HepG2 (cell line): ENCODE measurements around the gene PHTF1. TPM values are rescaled to one million over a fixed set of nuclear protein-coding genes. Genes with fewer than 3 reads are reported as not detected.

Source experiments
- ATAC-seq: fragments of 200-7000 bp; cut with Tn5 transposase; 3 replicates; pipeline ENCODE4 v1.9.1; 2020; ENCODE audit warnings: mild to moderate bottlenecking, moderate library complexity
- BruUV-seq: library from RNA; stranded (reverse); fragments of 400-500 nt; replicated peaks from 2 replicates; lab custom pipeline; 2021; lab: Mats Ljungman, UMichigan
- CTCF ChIA-PET: fragments of 300-600 bp; formaldehyde crosslinking; extraction: SDS; loops from one replicate; lab custom pipeline; 2021; ENCODE audit warnings: low total read pairs, inconsistent platforms, low intra/inter-chr PET ratio; lab: Yijun Ruan, JAX
- POLR2A ChIA-PET: fragments of 350-600 bp; sonication (Branson Sonifier 250); formaldehyde crosslinking; loops from one replicate; lab custom pipeline; 2020; ENCODE audit warnings: antibody characterized with exemption, inconsistent platforms; lab: Yijun Ruan, JAX
- DNase-seq: peaks from one replicate; pipeline ENCODE4 v3.0.0-alpha.2; 2015; ENCODE audit warnings: low spot score
- FAIRE-seq: peaks from 3 replicates; lab custom pipeline; 2011; peaks lifted over from hg19 to GRCh38; lab: Jason Lieb, UNC
- H2AFZ ChIP-seq: one replicate; pipeline ENCODE4 v1.6.1; 2011; ENCODE audit warnings: low read length, inconsistent platforms
- H3K27ac ChIP-seq: fragments of 300-600 bp; 3 replicates; pipeline ENCODE4 v1.8.0; 2011; ENCODE audit warnings: mixed run types, mild to moderate bottlenecking, mixed read lengths, low read length, inconsistent platforms; ENCODE audit not compliant: insufficient read depth; ENCODE audit errors: extremely low read length
- H3K27me3 ChIP-seq, 2 experiments: fragments of 200-600 bp in 1 of 2; 2 replicates in 1 of 2; 3 replicates in 1 of 2; pipeline versions ENCODE4 v1.6.0 to v1.8.0; 2011; ENCODE audit warnings: low read length in 2 of 2, mild to moderate bottlenecking in 2 of 2, moderate library complexity in 2 of 2, inconsistent platforms in 1 of 2; ENCODE audit not compliant: insufficient read depth in 2 of 2, control insufficient read depth in 1 of 2
- H3K36me3 ChIP-seq, 2 experiments: fragments of 200-600 bp in 1 of 2; replicated peaks in 1 of 2; 2 replicates in 1 of 2; 3 replicates in 1 of 2; pipeline versions ENCODE4 v1.5.1 to v1.8.0; 2011; ENCODE audit warnings: low read length in 2 of 2, inconsistent platforms in 1 of 2; ENCODE audit not compliant: insufficient read depth in 2 of 2, control insufficient read depth in 1 of 2
- H3K4me1 ChIP-seq: 2 replicates; pipeline ENCODE4 v1.5.1; 2012; ENCODE audit warnings: low read length, inconsistent platforms; ENCODE audit not compliant: insufficient read depth
- H3K4me2 ChIP-seq: 2 replicates; pipeline ENCODE4 v1.6.0; 2011; ENCODE audit warnings: low read depth, low read length, inconsistent platforms
- H3K4me3 ChIP-seq, 3 experiments: fragments of 200-600 bp in 1 of 3; sonication (generic), shearing (Covaris generic) in 1 of 3; replicated peaks in 1 of 3; 2 replicates each; pipeline ENCODE4 v1.5.1; 2011 to 2016; ENCODE audit warnings: low read length in 3 of 3, inconsistent platforms in 2 of 3, low read depth in 2 of 3, mild to moderate bottlenecking in 2 of 3, control low read depth in 1 of 3, mixed read lengths in 1 of 3; ENCODE audit not compliant: insufficient read depth in 1 of 3
- H3K79me2 ChIP-seq: one replicate; pipeline ENCODE4 v1.6.1; 2011; ENCODE audit warnings: low read length, inconsistent platforms; ENCODE audit not compliant: insufficient read depth
- H3K9ac ChIP-seq: 2 replicates; pipeline ENCODE4 v1.6.0; 2011; ENCODE audit warnings: mild to moderate bottlenecking, low read depth, low read length, inconsistent platforms; ENCODE audit not compliant: insufficient read depth
- H3K9me3 ChIP-seq: 2 replicates; pipeline ENCODE4 v1.5.1; 2012; ENCODE audit warnings: mild to moderate bottlenecking, low read length
- H4K20me1 ChIP-seq: 2 replicates; pipeline ENCODE4 v1.6.0; 2011; ENCODE audit warnings: inconsistent platforms, mild to moderate bottlenecking, low read length, moderate library complexity; ENCODE audit not compliant: insufficient read depth
- CSRNP1 ChIP-seq: sonication (generic); formaldehyde crosslinking; IDR thresholded peaks from 2 replicates; pipeline ENCODE4 v1.8.1; 2023; ENCODE audit warnings: mild to moderate bottlenecking, missing genetic modification reagents
- DR1 ChIP-seq: sonication (generic); formaldehyde crosslinking; IDR thresholded peaks from 2 replicates; pipeline ENCODE4 v1.8.0; 2021; ENCODE audit warnings: mild to moderate bottlenecking, missing genetic modification reagents, inconsistent platforms
- SNAPC4 ChIP-seq: sonication (generic); formaldehyde crosslinking; IDR thresholded peaks from 2 replicates; pipeline ENCODE4 v1.4.0; 2020; ENCODE audit warnings: mild to moderate bottlenecking, missing genetic modification reagents
- TFE3 ChIP-seq: IDR thresholded peaks from 2 replicates; pipeline ENCODE4 v1.6.1; 2016
- ZBTB7B ChIP-seq: sonication (generic); formaldehyde crosslinking; IDR thresholded peaks from 2 replicates; pipeline ENCODE4 v1.4.0; 2020; ENCODE audit warnings: missing genetic modification reagents
- ZFY ChIP-seq: sonication (generic); formaldehyde crosslinking; IDR thresholded peaks from 2 replicates; pipeline ENCODE4 v1.4.0; 2020; ENCODE audit warnings: missing genetic modification reagents
- ZNF24 ChIP-seq: fragments of 450-650 bp; IDR thresholded peaks from 2 replicates; pipeline ENCODE4 v1.6.1; 2017; ENCODE audit warnings: antibody characterized with exemption, mild to moderate bottlenecking
- ZNF564 ChIP-seq: sonication (generic); formaldehyde crosslinking; IDR thresholded peaks from 2 replicates; pipeline ENCODE4 v1.8.1; 2023; ENCODE audit warnings: mild to moderate bottlenecking, missing genetic modification reagents
- ZNF782 ChIP-seq: sonication (generic); formaldehyde crosslinking; IDR thresholded peaks from 2 replicates; pipeline ENCODE4 v1.4.0; 2020; ENCODE audit warnings: missing genetic modification reagents, mild to moderate bottlenecking, borderline replicate concordance
- ZSCAN9 ChIP-seq: IDR thresholded peaks from 2 replicates; pipeline ENCODE4 v1.6.1; 2016; ENCODE audit warnings: borderline replicate concordance
- WGBS: methylation state at CpG from one replicate; pipeline ENCODE4 v1.1.6; 2017; ENCODE audit warnings: low lambda C conversion rate; 5-methylcytosine and 5-hydroxymethylcytosine counted together
- in situ Hi-C: cut with HindIII; loops from 2 replicates; pipeline ENCODE4 v1.10.0; 2017; ENCODE audit warnings: low pct_unique_long_range_greater_than_20kb; ENCODE audit not compliant: extremely low pct_ligation_motif_present
- intact Hi-C: fragments of 100-400 bp; cut with micrococcal nuclease; formaldehyde crosslinking; loops from one replicate; pipeline ENCODE4 v1.10.0; 2022; ENCODE audit not compliant: unreplicated experiment
- polyA plus RNA-seq, 8 experiments: library from polyadenylated mRNA; depleted of rRNA in 3 of 8; stranded (reverse) in 7 of 8; unstranded in 1 of 8; fragments of >200 nt; fragmentation: Illumina TruSeq in 4 of 8; extraction: Trizol in 4 of 8; gene quantifications; 2 replicates each; pipeline versions ENCODE4 v1.2.1 to v1.2.3, GENCODE V29; 2011 to 2016; ENCODE audit warnings: low read depth in 4 of 8, missing spikeins in 1 of 8, mixed read lengths in 1 of 8; ENCODE audit not compliant: insufficient read depth in 1 of 8
- total RNA-seq, 5 experiments: library from RNA; depleted of rRNA; stranded (reverse); fragments of >200 nt; fragmentation: Illumina TruSeq; extraction: Trizol; gene quantifications; 2 replicates each; pipeline ENCODE4 v1.2.3, GENCODE V29; 2016; ENCODE audit warnings: low read depth in 1 of 5

Gene PHTF1
- total and polyA plus RNA-seq, 2 of the 13 experiments (the other 11 are each of a cell fraction or from before 2014, with no cell fraction given) = 5.0 to 19.7 TPM

- no peak overlapping the region for H3K9ac ChIP-seq
- no peak for TF ChIP-seq TFE3
- no peak for TF ChIP-seq ZFY (CRISPR knock-in tag)
- no peak for TF ChIP-seq ZSCAN9 (CRISPR knock-in tag)
- no peak for TF ChIP-seq ZNF564 (CRISPR knock-in tag)
- no peak for TF ChIP-seq ZNF24
- TF ChIP-seq ZBTB7B (CRISPR knock-in tag) = no peak
- no peak for TF ChIP-seq DR1 (CRISPR knock-in tag)
- no peak for TF ChIP-seq SNAPC4 (CRISPR knock-in tag)
- TF ChIP-seq ZNF782 = no peak
- TF ChIP-seq CSRNP1 (CRISPR knock-in tag) = no peak
- TF ChIP-seq, all 625 proteins: peak for 0
- no peak for FAIRE-seq
- Histone ChIP-seq H3K79me2 (no peaks in the 10 kb centered on the region), H2AFZ (no peak overlapping the region), H4K20me1 (no peaks in the 10 kb centered on the region), H3K36me3 (peaks cover 2 to 12% of the 10 kb centered on the region in 2 experiments; a peak in 4 of 5 replicates), H3K4me3 (no peak overlapping the region), H3K27ac (no peak overlapping the region), H3K9me3 (no peaks in the 10 kb centered on the region), H3K27me3 (no peaks in the 10 kb centered on the region), H3K4me1 (0 out of 2 replicates have a peak, but pooled peaks cover 5% of the 10 kb centered on the region), H3K4me2 (no peak overlapping the region)
- ChIA-PET CTCF (no interaction called here), POLR2A (no interaction called here)
- BruUV-seq = no TSS peak
- ATAC-seq = no peak
- in situ Hi-C loops = loop anchor here (25.0 kb wide), 1 partner anchor 175 kb away; no protein-coding TSS in a partner anchor
- intact Hi-C loops = no loop called here
- DNase-seq = no peak
- 97% methylated on average over 1 of the region's 1 CpG for WGBS
Measured at GRCh38 chr1:113662101-113662500, 97.2 kb downstream of the PHTF1 start.
